Gastrocnemius medialis (tissue), 4 donors: Measurements from ENCODE around the gene P2RX1.

ENCODE experiments used
- CTCF ChIP-seq, 5 experiments: fragments of 450-650 bp in 3 of 5; fragments of 200-600 bp in 2 of 5; sonication (generic) in 2 of 5; IDR thresholded peaks in 4 of 5; conservative IDR thresholded peaks in 1 of 5; 1 replicate in 4 of 5; 2 replicates in 1 of 5; pipeline ENCODE4 v1.5.1; 2016 to 2019; ENCODE audit warnings: antibody characterized with exemption in 5 of 5, mild to moderate bottlenecking in 3 of 5, moderate library complexity in 3 of 5
- POLR2A ChIP-seq, 2 donors: fragments of 450-650 bp; IDR thresholded peaks; one replicate each; pipeline ENCODE4 v1.6.1; 2017; ENCODE audit warnings: antibody characterized with exemption in 2 of 2, mild to moderate bottlenecking in 2 of 2, moderate library complexity in 2 of 2

DNA sequence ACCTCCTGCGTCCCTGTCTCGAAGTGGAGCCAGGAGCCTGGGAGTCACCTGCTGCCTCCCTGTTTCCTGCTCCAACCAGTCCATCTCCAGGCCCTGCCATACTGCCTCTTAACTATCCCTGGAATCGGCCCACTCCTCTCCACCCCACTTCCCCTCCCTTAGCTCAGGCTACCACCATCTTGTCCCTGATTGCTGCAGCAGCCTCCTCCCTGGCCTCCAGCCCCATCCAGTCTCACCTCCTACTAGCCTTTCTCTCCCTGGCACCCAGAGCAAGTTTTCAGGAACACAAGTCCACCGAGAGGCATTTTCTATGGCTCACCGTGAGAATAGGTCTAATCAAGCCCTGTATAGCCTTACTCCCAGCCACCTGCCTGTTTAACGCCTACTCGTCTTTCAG is 22.5 kb downstream of the P2RX1 start:
- TF ChIP-seq CTCF (IDR thresholded peaks at IDR 0.05 in 4 of 5, conservative IDR thresholded peaks at IDR 0.05 in 1 of 5) (no peak), POLR2A (IDR thresholded peaks at IDR 0.05) (no peak)
